ENCODE results near the gene PRKG1. TPM values are rescaled to one million over a fixed set of nuclear protein-coding genes. Genes with fewer than 3 reads are reported as not detected.

PRKG1 gene
- total and polyA plus RNA-seq, 2 of the 8 experiments (the other 6 are each of a cell fraction or from before 2014, with no cell fraction given) = 4.2 to 15.2 TPM

DNA sequence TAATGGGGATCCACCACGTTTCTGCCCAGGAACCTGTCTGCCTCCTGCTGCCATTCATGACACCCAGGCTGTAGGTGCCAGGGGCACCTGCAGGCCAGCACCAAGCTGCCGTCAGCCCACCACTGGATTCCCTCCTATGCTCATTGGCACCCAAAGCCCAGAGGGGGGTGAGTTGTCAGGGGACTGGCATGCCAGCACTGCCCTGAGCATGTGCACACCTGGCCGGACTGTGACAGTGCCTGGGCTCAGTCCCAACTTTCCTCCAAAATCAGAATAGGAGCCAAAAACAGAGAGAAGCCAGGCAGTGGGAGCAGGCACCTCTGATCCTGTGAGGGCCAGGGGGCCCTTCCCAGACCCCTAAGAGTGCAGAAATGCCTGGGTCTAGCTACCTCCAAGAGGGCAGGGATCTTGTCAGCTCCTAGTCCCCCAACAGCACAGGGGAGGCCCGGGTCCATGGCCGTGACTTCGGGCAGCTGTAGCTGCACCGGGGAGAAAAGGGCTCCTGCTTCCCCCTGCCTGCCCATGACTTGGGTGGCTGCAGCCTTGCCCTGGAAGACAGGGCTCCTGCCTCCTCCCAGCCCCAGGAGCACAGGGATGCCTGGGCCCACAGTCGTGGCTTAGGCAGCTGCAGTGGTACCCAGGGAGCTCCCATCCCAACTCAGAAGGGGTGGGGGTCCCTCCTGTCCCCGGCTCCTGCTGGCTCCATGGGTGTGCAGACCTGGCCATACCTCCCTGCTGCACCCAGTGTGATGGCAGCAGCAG lies 990.0 kb downstream of the PRKG1 start:
- Histone ChIP-seq H2AFZ (ENCODE audit: low read length) (no peak overlapping the region), H4K20me1 (replicated peaks in 1 of 2; ENCODE audit: control insufficient read depth in 1 of 2, insufficient read depth in 2 of 2, low read length in 2 of 2) (no peaks in the 10 kb centered on the region), H3K14ac (ENCODE audit: insufficient read length) (no peak overlapping the region), H4K8ac (ENCODE audit: extremely low read depth, insufficient read depth, low read length) (no peak overlapping the region), H3K4ac (replicated peaks; ENCODE audit: insufficient read length, low read depth, low read length) (no peak overlapping the region), H3K4me3 (ENCODE audit: extremely low read depth in 1 of 4, insufficient read depth in 2 of 4, low read depth in 3 of 4, low read length in 4 of 4) (no peak overlapping the region), H3K23me2 (ENCODE audit: low read depth, low read length) (no peaks in the 10 kb centered on the region), H3K9ac (replicated peaks in 1 of 4; ENCODE audit: extremely low read depth in 1 of 4, low read depth in 3 of 4, low read length in 3 of 4) (no peak overlapping the region), H3K27me3 (replicated peaks in 1 of 4; ENCODE audit: control insufficient read depth in 3 of 4, extremely low read depth in 1 of 4, insufficient read depth in 3 of 4, low read length in 3 of 4) (no peaks in the 10 kb centered on the region), H3K18ac (ENCODE audit: extremely low read depth, low read length) (no peak overlapping the region), H2BK12ac (ENCODE audit: low read depth, low read length) (no peak overlapping the region), H2BK120ac (replicated peaks; ENCODE audit: low read depth, low read length) (no peak overlapping the region), H3K79me2 (ENCODE audit: control insufficient read depth in 1 of 2, insufficient read depth in 2 of 2, low read length in 2 of 2) (no peaks in the 10 kb centered on the region), H2BK20ac (ENCODE audit: low read length) (no peak overlapping the region), H2BK15ac (ENCODE audit: low read length) (no peak overlapping the region; the same call in 1 of the 2 replicates), H4K91ac (replicated peaks; ENCODE audit: insufficient read length, low read length) (peak overlapping the region; percentile 64), H3K9me3 (ENCODE audit: insufficient read depth in 2 of 2, low read depth in 1 of 2, low read length in 1 of 2) (peaks cover 0 to 2% of the 10 kb centered on the region in 2 experiments; a peak in 1 of 4 replicates), H3K23ac (ENCODE audit: insufficient read length) (no peak overlapping the region), H2AK5ac (ENCODE audit: low read depth, low read length) (no peak overlapping the region), H4K5ac (ENCODE audit: insufficient read length, low read depth, low read length) (no peak overlapping the region), H2BK5ac (ENCODE audit: low read depth, low read length) (no peak overlapping the region), H3K79me1 (ENCODE audit: low read depth, low read length) (no peaks in the 10 kb centered on the region), H3K56ac (replicated peaks; ENCODE audit: insufficient read length, low read depth, low read length) (no peak overlapping the region), H3K36me3 (ENCODE audit: control insufficient read depth in 2 of 4, insufficient read depth in 4 of 4, low read length in 3 of 4) (peaks cover 0 to 2% (median 0%) of the 10 kb centered on the region in 4 experiments; a peak in 1 of 8 replicates), H3K4me2 (ENCODE audit: insufficient read depth in 1 of 2, low read depth in 2 of 2, low read length in 2 of 2) (no peak overlapping the region), H3K27ac (ENCODE audit: low read depth, low read length) (no peak overlapping the region), H3K4me1 (replicated peaks in 1 of 4; ENCODE audit: control insufficient read depth in 3 of 4, insufficient read depth in 4 of 4, low read length in 3 of 4) (no peaks in the 10 kb centered on the region)
- DNase-seq (ENCODE audit: low read depth in 1 of 2, low spot score in 2 of 2) (no peak), FAIRE-seq (no peak)
- ChIA-PET CTCF (ENCODE audit: partially characterized antibody) (interaction anchor here (0.6 to 1.2 kb wide), 3 partner anchors 10 to 424 kb away, joined by 3 to 4 read pairs (median 3); no protein-coding TSS in a partner anchor), POLR2A (ENCODE audit: partially characterized antibody) (interaction anchor here (1.1 kb wide), 2 partner anchors 9 to 10 kb away, joined by 3 read pairs; no protein-coding TSS in a partner anchor)
- WGBS, 2 experiments (ENCODE audit: extremely low coverage in 1 of 2, insufficient coverage in 1 of 2, insufficient read length in 1 of 2, insufficient replicate concordance in 2 of 2, low coverage in 1 of 2, low lambda C conversion rate in 2 of 2, missing lambda C conversion rate in 1 of 2) = 76% methylated on average over 8 of the region's 9 CpGs; no CpG with 5 or more reads in 1 of the 2 experiments
- TF ChIP-seq SIN3A (conservative IDR thresholded peaks at IDR 0.05 in 1 of 2, IDR thresholded peaks at IDR 0.05 in 1 of 2; ENCODE audit: low read depth in 1 of 2, low read length in 2 of 2) (no peak), SP2 (IDR thresholded peaks at IDR 0.05; ENCODE audit: low read length) (no peak), SAP30 (IDR thresholded peaks at IDR 0.05; ENCODE audit: insufficient read depth, insufficient replicate concordance, low read length) (no peak), POLR2A (IDR thresholded peaks at IDR 0.05; ENCODE audit: control extremely low read depth in 1 of 2, low read depth in 2 of 2, low read length in 2 of 2) (no peak), SIRT6 (IDR thresholded peaks at IDR 0.05; ENCODE audit: low read length) (no peak), CBX5 (IDR thresholded peaks at IDR 0.05; ENCODE audit: low read depth, low read length) (no peak), BCL11A (IDR thresholded peaks at IDR 0.05; ENCODE audit: low read depth in 2 of 2, low read length in 2 of 2) (no peak), KDM4A (IDR thresholded peaks at IDR 0.05; ENCODE audit: low read depth, low read length, severe bottlenecking) (no peak), NRF1 (IDR thresholded peaks at IDR 0.05; ENCODE audit: low read depth, low read length) (no peak), RAD21 (IDR thresholded peaks at IDR 0.05 in 1 of 2, conservative IDR thresholded peaks at IDR 0.05 in 1 of 2; ENCODE audit: low read depth in 2 of 2, low read length in 2 of 2) (no peak), BRCA1 (IDR thresholded peaks at IDR 0.05; ENCODE audit: low read depth, low read length) (no peak), SP1 (IDR thresholded peaks at IDR 0.05; ENCODE audit: low read depth, low read length) (no peak), EGR1 (IDR thresholded peaks at IDR 0.05; ENCODE audit: borderline replicate concordance, low read depth, low read length) (no peak)

Data from H1 (cell line).